ENCODE data around the gene ZNF416. TPM values are rescaled to one million over a fixed set of nuclear protein-coding genes. Genes with fewer than 3 reads are reported as not detected.
A peak's percentile ranks its signal among the peaks of the same experiment; 100 is the strongest.

The ZNF416 gene
- total and polyA plus RNA-seq, 11 donors, result 1.8 to 7.3 (median 4.6) TPM

DNA sequence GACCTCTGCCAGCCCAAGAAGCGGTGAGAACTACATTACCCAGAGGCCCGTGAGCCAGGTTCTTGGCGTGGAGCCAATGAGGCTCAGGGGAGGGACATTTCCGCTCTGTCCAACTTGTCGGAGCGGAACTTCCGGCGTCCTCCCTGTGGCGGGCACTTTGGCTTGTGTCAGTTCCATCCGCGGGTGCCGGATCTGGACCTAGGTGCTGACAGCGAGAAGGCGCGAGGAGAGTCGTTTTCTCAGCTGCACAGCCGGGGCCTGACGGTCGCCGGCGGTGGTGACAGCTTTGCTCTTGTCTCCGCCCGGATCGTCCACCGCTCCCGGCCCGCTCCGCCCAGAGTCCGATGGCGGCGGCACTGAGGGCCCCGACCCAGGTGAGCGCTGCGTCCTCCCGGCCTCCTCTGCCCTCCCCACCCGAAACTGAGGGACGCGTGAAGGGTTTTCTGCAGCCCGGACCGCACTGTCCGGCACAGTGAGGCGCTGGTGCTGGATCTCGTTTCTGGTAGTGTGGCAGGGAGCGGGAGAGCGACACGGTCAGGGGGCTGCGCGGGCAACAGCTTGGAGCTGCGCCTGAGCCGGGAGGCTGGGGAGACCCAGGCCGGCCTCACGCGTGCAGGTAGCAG is 21.2 kb upstream of the ZNF416 start, which contains the start of gene ZNF530:
Gene ZNF530 (plus strand): TSS at position 125 of the 623 bp plus-strand sequence. CDS start 4,461 bp downstream, outside the sequence.
- ATAC-seq, result peak; percentile 99 to 100 (median 99)
- peaks cover 0 to 49% (median 3%) of the 10 kb centered on the region in 12 donors for H3K9me3 ChIP-seq
- WGBS, 4 donors, result 1 to 2% (median 1%) methylated on average over 16 to 53 of the region's 53 CpGs

GRCh38 chr19:57599377-57599760 is 20.7 kb upstream of the ZNF416 start:
- Histone ChIP-seq H3K36me3 (peaks cover 0 to 9% (median under 1%) of the 10 kb centered on the region in 9 donors), H3K4me1 (peaks cover 4 to 19% (median 9%) of the 10 kb centered on the region in 12 donors), H3K27ac (peak overlapping the region in 11 of 12 donors; percentile 22 to 80 (median 68)), H3K4me3 (peak overlapping the region; percentile 68 to 99 (median 82)), H3K9me3 (peaks cover 0 to 44% (median 2%) of the 10 kb centered on the region in 12 donors), H3K27me3 (no peaks in the 10 kb centered on the region)
- intact Hi-C loops (cut with DNase I), result loop anchor here in 2 of 10 donors (2.0 kb wide), 1 partner anchor 15 kb away; the partner anchor contains the start of gene ZIK1 (in 2 of the 2)
- ATAC-seq, result no peak
- DNase-seq, result no peak
- TF ChIP-seq POLR2A (IDR thresholded peaks at IDR 0.05) (no peak), CTCF (IDR thresholded peaks at IDR 0.05) (peak in 1 of 12 donors; percentile 12)
- WGBS, 4 donors, result 47 to 48% (median 47%) methylated on average over 8 of the region's 8 CpGs

More for the DNA sequence above, 21.2 kb upstream of the ZNF416 start, which contains the start of gene ZNF530:
- peaks cover 4 to 19% (median 9%) of the 10 kb centered on the region in 12 donors for H3K4me1 ChIP-seq
- DNase-seq, result peak; percentile 96 to 98 (median 97)
- intact Hi-C loops (cut with DNase I), result loop anchor here in 2 of 10 donors (2.0 kb wide), 1 partner anchor 15 kb away; the partner anchor contains the start of gene ZIK1 (in 2 of the 2)
- peak within 1 kb of the TSS; percentile 68 to 99 (median 82) for H3K4me3 ChIP-seq
- peak within 1 kb of the TSS in 11 of 12 donors; percentile 22 to 80 (median 68) for H3K27ac ChIP-seq
- peak in 1 of 12 donors; percentile 21 for TF ChIP-seq CTCF (IDR thresholded peaks at IDR 0.05)
- TF ChIP-seq POLR2A (IDR thresholded peaks at IDR 0.05), result peak in 1 of 2 donors; percentile 5
- H3K27me3 ChIP-seq, result no peaks in the 10 kb centered on the region
- peaks cover 0 to 14% (median 6%) of the 10 kb centered on the region in 9 donors for H3K36me3 ChIP-seq

- TF ChIP-seq CTCF (IDR thresholded peaks at IDR 0.05) (no peak), POLR2A (IDR thresholded peaks at IDR 0.05) (no peak)
- WGBS, 4 donors, result 94 to 100% (median 99%) methylated on average over 1 of the region's 1 CpG
- Histone ChIP-seq H3K27me3 (no peaks in the 10 kb centered on the region), H3K9me3 (peaks cover 0 to 90% (median 63%) of the 10 kb centered on the region in 12 donors), H3K4me3 (no peak overlapping the region), H3K36me3 (peaks cover 4 to 68% (median 29%) of the 10 kb centered on the region in 9 donors), H3K4me1 (peaks cover 0 to 20% (median 15%) of the 10 kb centered on the region in 12 donors), H3K27ac (no peak overlapping the region)
- no peak for DNase-seq
- no peak for ATAC-seq
- intact Hi-C loops (cut with DNase I), result loop anchor here in 1 of 10 donors (10.0 kb wide), 1 partner anchor 417 kb away; the partner anchor contains the start of gene ZNF606
Measured at GRCh38 chr19:57587529-57587928, 8.8 kb upstream of the ZNF416 start.
